ENCODE data around the gene EFCAB12. TPM values are rescaled to one million over a fixed set of nuclear protein-coding genes. Genes with fewer than 3 reads are reported as not detected.
"Not testable (repeated sequence)": the region's sequence is repeated elsewhere in the genome, so short reads cannot be mapped to it uniquely, and the experiment has no call there.

Gene EFCAB12
- total and polyA plus RNA-seq, 2 of the 13 experiments (the other 11 are each of a cell fraction or from before 2014, with no cell fraction given) = 0.31 to 2.4 TPM

- TF ChIP-seq ATF4 (CRISPR knock-in tag; IDR thresholded peaks at IDR 0.05) = no peak
- no peak for TF ChIP-seq ZNF292 (CRISPR knock-in tag; IDR thresholded peaks at IDR 0.05; ENCODE audit: borderline replicate concordance, low read depth)
- TF ChIP-seq EED (CRISPR knock-in tag; IDR thresholded peaks at IDR 0.05) = no peak
Measured at GRCh38 chr3:129389572-129389937, 38.9 kb downstream of the EFCAB12 start (continued).

- H4K20me1 ChIP-seq (ENCODE audit: insufficient read depth, low read length); H3K9me3 ChIP-seq (ENCODE audit: low read length); H3K4me3 ChIP-seq (replicated peaks in 1 of 3; ENCODE audit: insufficient read depth in 1 of 3, low read depth in 2 of 3, low read length in 3 of 3); CTCF ChIA-PET (ENCODE audit: low intra/inter-chr PET ratio, low total read pairs); H2AFZ ChIP-seq (ENCODE audit: low read length); in situ Hi-C loops (cut with HindIII; ENCODE audit: extremely low pct_ligation_motif_present, low pct_unique_long_range_greater_than_20kb); H3K27me3 ChIP-seq (ENCODE audit: control insufficient read depth in 1 of 2, insufficient read depth in 2 of 2, low read length in 2 of 2); H3K79me2 ChIP-seq (ENCODE audit: insufficient read depth, low read length); TF ChIP-seq FOXA1 (IDR thresholded peaks at IDR 0.05): not testable (repeated sequence)
- Histone ChIP-seq H3K36me3 (replicated peaks in 1 of 2; ENCODE audit: control insufficient read depth in 1 of 2, insufficient read depth in 2 of 2, low read length in 2 of 2) (peaks cover 6 to 32% of the 10 kb centered on the region in 2 experiments; a peak in 3 of 5 replicates), H3K4me2 (ENCODE audit: low read depth, low read length) (peak overlapping the region; percentile 55), H3K27ac (ENCODE audit: extremely low read length, insufficient read depth, low read length) (peak overlapping the region; percentile 91), H3K4me1 (ENCODE audit: insufficient read depth, low read length) (peaks cover 65% of the 10 kb centered on the region), H3K9ac (ENCODE audit: insufficient read depth, low read depth, low read length) (peak overlapping the region; percentile 71)
- intact Hi-C loops (cut with micrococcal nuclease; ENCODE audit: unreplicated experiment) = loop anchor here (10.0 kb wide), 1 partner anchor 236 kb away; no protein-coding TSS in a partner anchor
- FAIRE-seq = peak; percentile 97
- peak; percentile 89 for DNase-seq (ENCODE audit: low spot score)
- POLR2A ChIA-PET = interaction anchor here (0.8 to 2.0 kb wide), 7 partner anchors 25 to 206 kb away, joined by 3 to 9 read pairs (median 4); partner anchors contain the start of genes EFCAB12 and IFT122
- ATAC-seq = peak; percentile 82
- 29% methylated on average over 8 of the region's 8 CpGs for WGBS (ENCODE audit: low lambda C conversion rate)
- BruUV-seq (replicated peaks) = TSS peak; percentile 84
- TF ChIP-seq FOSL1 (CRISPR knock-in tag; IDR thresholded peaks at IDR 0.05; ENCODE audit: borderline replicate concordance) (peak; percentile 28; the same call in 1 of the 2 replicates), ATF2 (CRISPR knock-in tag; IDR thresholded peaks at IDR 0.05) (peak; percentile 54; the same call in 1 of the 2 replicates), ZSCAN9 (CRISPR knock-in tag; IDR thresholded peaks at IDR 0.05; ENCODE audit: borderline replicate concordance) (peak; percentile 23; the same call in 1 of the 2 replicates), HMG20A (CRISPR knock-in tag; IDR thresholded peaks at IDR 0.05; ENCODE audit: borderline replicate concordance) (peak; percentile 29; the same call in 1 of the 2 replicates), FOXA1 (CRISPR knock-in tag; IDR thresholded peaks at IDR 0.05) (peak; percentile 53; the same call in 1 of the 2 replicates), TCF7 (IDR thresholded peaks at IDR 0.05; ENCODE audit: low read depth) (peak; percentile 69), KLF6 (CRISPR knock-in tag; IDR thresholded peaks at IDR 0.05) (0 out of 2 replicates have a peak, but pooled peaks have one; percentile 23), ASH2L (IDR thresholded peaks at IDR 0.05; ENCODE audit: insufficient read length, low read depth, low read length) (peak; percentile 27), TBX2 (CRISPR knock-in tag; IDR thresholded peaks at IDR 0.05; ENCODE audit: borderline replicate concordance) (0 out of 2 replicates have a peak, but pooled peaks have one; percentile 20), EP300 (IDR thresholded peaks at IDR 0.05; ENCODE audit: low read depth in 2 of 2, low read length in 2 of 2) (peak in 1 of 2 experiments; percentile 47; a peak in 2 of 4 replicates), EP300 (CRISPR knock-in tag; IDR thresholded peaks at IDR 0.05; ENCODE audit: borderline replicate concordance) (peak; percentile 16; the same call in 1 of the 2 replicates), ZGPAT (CRISPR knock-in tag; IDR thresholded peaks at IDR 0.05) (peak; percentile 66), SOX5 (CRISPR knock-in tag; IDR thresholded peaks at IDR 0.05; ENCODE audit: borderline replicate concordance) (peak; percentile 75; the same call in 1 of the 2 replicates), POLR2G (IDR thresholded peaks at IDR 0.05; ENCODE audit: low read depth, low read length) (0 out of 2 replicates have a peak, but pooled peaks have one; percentile 38)
Measured at GRCh38 chr3:129388791-129389571, 39.5 kb downstream of the EFCAB12 start.

Data from HepG2 (cell line).